ENCODE data around the gene CECR2.

GRCh38 chr22:17481424-17481823 is 112.2 kb downstream of the CECR2 start:
- TF ChIP-seq ZNF384 (IDR thresholded peaks at IDR 0.05) (no peak), HDGF (IDR thresholded peaks at IDR 0.05; ENCODE audit: borderline replicate concordance) (no peak), LEF1 (IDR thresholded peaks at IDR 0.05; ENCODE audit: borderline replicate concordance) (no peak), SP1 (IDR thresholded peaks at IDR 0.05) (no peak), TARDBP (IDR thresholded peaks at IDR 0.05) (no peak)
